K562 treated with DMSO at 1 percent for 4 hours (cell line): ENCODE measurements around the gene FNIP1. TPM values are rescaled to one million over a fixed set of nuclear protein-coding genes. Genes with fewer than 3 reads are reported as not detected.

Experiments used
- total RNA-seq: library from RNA; unstranded; fragments of 300-600 nt; gene quantifications from 2 replicates; pipeline ENCODE4 v1.2.3, GENCODE V29; 2022; ENCODE audit not compliant: insufficient read depth

Gene FNIP1
- total RNA-seq = 11.7 and 16.1 TPM in 2 replicates

DNA sequence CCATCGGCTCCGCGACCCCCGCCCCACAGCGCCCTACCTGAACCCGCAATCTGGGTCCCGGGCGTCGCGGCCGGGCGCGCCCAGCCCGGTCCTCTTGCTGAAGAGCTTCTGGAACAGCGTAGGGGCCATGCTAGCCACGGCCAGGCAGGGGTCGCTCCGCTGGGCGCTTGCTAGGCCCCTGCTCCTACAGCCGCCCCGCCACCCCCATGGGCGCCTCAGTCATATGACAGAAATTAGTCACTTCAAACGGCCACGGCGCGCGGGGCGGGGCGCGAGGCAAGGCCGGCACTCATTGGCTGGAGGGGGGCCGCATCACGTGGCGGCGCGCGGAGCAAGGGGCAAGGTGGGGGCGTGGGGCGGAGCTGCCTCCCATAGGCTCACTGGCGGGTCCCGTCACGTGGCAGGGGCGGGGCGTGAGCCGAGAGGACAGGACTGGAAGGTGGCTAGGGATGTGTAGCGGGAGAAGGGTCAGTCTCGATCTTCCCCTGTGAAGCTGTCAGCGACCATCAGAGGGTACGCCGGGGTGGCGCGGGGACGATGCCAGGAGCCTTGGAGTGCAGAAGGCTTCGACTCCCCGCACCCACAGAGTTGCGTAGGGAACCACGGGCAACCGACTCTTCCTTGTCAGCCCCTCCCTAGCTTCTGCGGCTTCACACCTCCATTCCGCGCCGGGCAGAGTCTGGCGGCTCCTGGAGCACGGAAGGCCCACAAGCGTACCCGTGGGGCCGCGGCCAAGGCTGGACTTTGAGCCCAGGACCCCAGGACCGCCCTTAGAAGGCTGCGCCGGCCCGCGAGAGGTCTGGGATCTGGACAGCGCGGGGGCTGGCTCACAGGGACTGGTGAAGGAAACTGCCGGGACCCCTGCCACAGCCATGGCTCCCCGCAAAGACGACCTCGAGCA, at the start of gene FNIP1:
TSS of gene FNIP1 (minus strand) at position 225 of the 901 bp plus-strand sequence. CDS start at position 129, 96 bp downstream.

DNA sequence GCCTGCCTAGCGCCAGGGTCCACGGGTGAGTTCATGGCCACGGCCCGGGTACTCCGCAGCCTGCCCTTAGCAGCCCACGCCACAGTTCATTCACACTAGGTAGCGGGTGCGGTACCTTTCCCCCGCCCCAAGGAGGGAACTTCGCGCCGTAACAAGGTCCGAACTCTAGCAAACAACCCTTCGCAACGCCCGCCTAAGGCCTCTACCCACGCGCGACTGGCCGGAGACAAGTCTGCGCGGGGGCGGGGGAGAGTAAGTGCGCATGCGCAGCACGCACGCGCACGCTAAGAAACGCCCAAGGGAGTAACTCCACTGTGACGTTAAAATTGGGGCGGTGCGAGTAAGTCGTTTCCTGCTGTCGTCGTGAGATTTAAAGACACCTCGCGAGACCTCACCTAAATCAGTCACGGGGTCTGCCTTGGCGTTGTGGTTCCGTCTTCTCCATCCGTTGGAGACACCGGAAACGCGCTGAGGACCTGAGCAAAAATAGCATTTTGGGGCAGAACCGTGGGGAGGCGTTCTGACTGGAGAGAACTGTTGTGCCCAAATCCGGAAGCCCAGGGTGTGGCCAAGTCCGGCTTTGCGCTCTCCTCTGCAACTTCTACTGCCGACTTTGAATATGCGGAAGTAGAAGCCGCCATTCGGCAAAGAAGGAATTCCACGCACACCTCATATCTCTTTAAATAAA, 161.7 kb downstream of the FNIP1 start, which contains the start of gene RAPGEF6:
TSS of gene RAPGEF6 (minus strand) at position 234 of the 688 bp plus-strand sequence. CDS start at position 35, 199 bp downstream.

Other genes starting within 250 kb of the FNIP1 start
- 4.2 and 5.4 TPM in 2 replicates for gene RAPGEF6, start 161.8 kb downstream of the FNIP1 start, total RNA-seq
- gene MEIKIN, start 148.6 kb upstream of the FNIP1 start, total RNA-seq = not detected in 2 replicates
- gene ACSL6, start 214.6 kb upstream of the FNIP1 start, total RNA-seq = 1.4 and 1.6 TPM in 2 replicates